ENCODE data around the gene NF2.

The NF2 gene

GRCh38 chr22:29713156-29713727 lies 109.8 kb downstream of the NF2 start:
- no peak overlapping the region for H3K4me3 ChIP-seq (ENCODE audit: low read depth, low read length)
- no peak overlapping the region for H3K27ac ChIP-seq
- H3K36me3 ChIP-seq: no peaks in the 10 kb centered on the region
- H3K9me3 ChIP-seq (ENCODE audit: severe bottlenecking): no peaks in the 10 kb centered on the region
- TF ChIP-seq CTCF (IDR thresholded peaks at IDR 0.05; ENCODE audit: low read depth, low read length): no peak
- no peaks in the 10 kb centered on the region for H3K27me3 ChIP-seq (ENCODE audit: insufficient read depth, low read depth, severe bottlenecking)
- no peak for DNase-seq

- peak; percentile 84 for DNase-seq
- H3K27me3 ChIP-seq (ENCODE audit: insufficient read depth, low read depth, severe bottlenecking): peaks cover 3% of the 10 kb centered on the region
- no peak for TF ChIP-seq CTCF (IDR thresholded peaks at IDR 0.05; ENCODE audit: low read depth, low read length)
- no peak overlapping the region for H3K4me3 ChIP-seq (ENCODE audit: low read depth, low read length)
- peak overlapping the region; percentile 68 for H3K27ac ChIP-seq
- no peaks in the 10 kb centered on the region for H3K36me3 ChIP-seq
- no peaks in the 10 kb centered on the region for H3K9me3 ChIP-seq (ENCODE audit: severe bottlenecking)
These were observed 111.8 kb downstream of the NF2 start for GRCh38 chr22:29715240-29715639.

GRCh38 chr22:29715705-29716104 lies 112.3 kb downstream of the NF2 start:
- H3K27ac ChIP-seq: peak overlapping the region; percentile 68
- peaks cover 3% of the 10 kb centered on the region for H3K27me3 ChIP-seq (ENCODE audit: insufficient read depth, low read depth, severe bottlenecking)
- no peak for TF ChIP-seq CTCF (IDR thresholded peaks at IDR 0.05; ENCODE audit: low read depth, low read length)
- H3K9me3 ChIP-seq (ENCODE audit: severe bottlenecking): no peaks in the 10 kb centered on the region
- no peak for DNase-seq
- H3K4me3 ChIP-seq (ENCODE audit: low read depth, low read length): no peak overlapping the region
- no peaks in the 10 kb centered on the region for H3K36me3 ChIP-seq

GRCh38 chr22:29716814-29717545 lies 113.5 kb downstream of the NF2 start:
- Histone ChIP-seq H3K4me3 (ENCODE audit: low read depth, low read length) (no peak overlapping the region), H3K36me3 (no peaks in the 10 kb centered on the region), H3K27ac (peak overlapping the region; percentile 34; the same call in 1 of the 2 replicates), H3K9me3 (ENCODE audit: severe bottlenecking) (no peaks in the 10 kb centered on the region), H3K27me3 (ENCODE audit: insufficient read depth, low read depth, severe bottlenecking) (peaks cover 6% of the 10 kb centered on the region)
- TF ChIP-seq CTCF (IDR thresholded peaks at IDR 0.05; ENCODE audit: low read depth, low read length): no peak
- DNase-seq: no peak

- peaks cover 6% of the 10 kb centered on the region for H3K27me3 ChIP-seq (ENCODE audit: insufficient read depth, low read depth, severe bottlenecking)
- no peak for TF ChIP-seq CTCF (IDR thresholded peaks at IDR 0.05; ENCODE audit: low read depth, low read length)
- no peak overlapping the region for H3K4me3 ChIP-seq (ENCODE audit: low read depth, low read length)
- no peaks in the 10 kb centered on the region for H3K9me3 ChIP-seq (ENCODE audit: severe bottlenecking)
- DNase-seq: no peak
- H3K27ac ChIP-seq: no peak overlapping the region
- H3K36me3 ChIP-seq: no peaks in the 10 kb centered on the region
These were observed 114.4 kb downstream of the NF2 start for GRCh38 chr22:29717789-29718188.

Measured in WERI-Rb-1 (cell line).